ENCODE results near the gene RAD23A.

- no peak for TF ChIP-seq CTCF (IDR thresholded peaks at IDR 0.05; ENCODE audit: insufficient read depth, low read depth, low read length)
- no peak for TF ChIP-seq EZH2 (IDR thresholded peaks at IDR 0.05; ENCODE audit: insufficient read depth, low read length)
Measured at GRCh38 chr19:12973236-12973635, 27.6 kb downstream of the RAD23A start.

Measured in astrocyte (in vitro differentiated cells and primary cell).